CD8-positive, alpha-beta memory T cell (primary cell): ENCODE results near the gene AKAP8L. TPM values are rescaled to one million over a fixed set of nuclear protein-coding genes. Genes with fewer than 3 reads are reported as not detected.
A peak's percentile ranks its signal among the peaks of the same experiment; 100 is the strongest.
"Not testable (repeated sequence)": the region's sequence is repeated elsewhere in the genome, so short reads cannot be mapped to it uniquely, and the experiment has no call there.

Experiments
- CTCF ChIA-PET: fragments of 350-600 bp; sonication (Branson Sonifier 250); formaldehyde crosslinking; loops from one replicate; lab custom pipeline; 2021; ENCODE audit warnings: antibody characterized with exemption; lab: Charles Lee
- POLR2A ChIA-PET: fragments of 350-600 bp; sonication (Branson Sonifier 250); formaldehyde crosslinking; loops from one replicate; lab custom pipeline; 2021; ENCODE audit warnings: antibody characterized with exemption; lab: Charles Lee
- DNase-seq, 5 donors: peaks; one replicate each; pipeline versions ENCODE4 v3.0.0 to v3.0.0-alpha.2; 2020 to 2022; ENCODE audit warnings: mixed read lengths in 1 of 5
- H3K27ac ChIP-seq: one replicate; pipeline ENCODE4 v1.7.0; 2013; ENCODE audit warnings: low read depth, mild to moderate bottlenecking, low read length, moderate library complexity
- H3K27me3 ChIP-seq: 2 replicates; pipeline ENCODE4 v1.7.0; 2013; ENCODE audit warnings: low read length, mild to moderate bottlenecking; ENCODE audit not compliant: insufficient read depth, poor library complexity, severe bottlenecking
- H3K36me3 ChIP-seq: 2 replicates; pipeline ENCODE4 v1.7.0; 2013; ENCODE audit warnings: mild to moderate bottlenecking, low read length, moderate library complexity; ENCODE audit not compliant: insufficient read depth
- H3K4me1 ChIP-seq: 2 replicates; pipeline ENCODE4 v1.7.0; 2013; ENCODE audit warnings: mild to moderate bottlenecking, low read length, moderate library complexity; ENCODE audit not compliant: insufficient read depth
- H3K4me3 ChIP-seq: 2 replicates; pipeline ENCODE4 v1.7.0; 2013; ENCODE audit warnings: mild to moderate bottlenecking, low read length
- H3K9me3 ChIP-seq: 2 replicates; pipeline ENCODE4 v1.7.0; 2013; ENCODE audit warnings: mild to moderate bottlenecking, low read length
- H3K27ac Mint-ChIP-seq, 8 donors: one replicate each; pipeline ENCODE4 v1.8.0; 2020 to 2021; ENCODE audit warnings: mixed read lengths in 8 of 8, mild to moderate bottlenecking in 6 of 8, inconsistent platforms in 3 of 8, moderate library complexity in 3 of 8
- H3K27me3 Mint-ChIP-seq, 2 donors: one replicate each; pipeline ENCODE4 v1.8.0; 2020 to 2021; ENCODE audit warnings: mixed read lengths in 2 of 2, mild to moderate bottlenecking in 1 of 2, moderate library complexity in 1 of 2
- H3K36me3 Mint-ChIP-seq, 3 donors: one replicate each; pipeline ENCODE4 v1.8.0; 2020 to 2021; ENCODE audit warnings: mixed read lengths in 3 of 3, inconsistent platforms in 1 of 3, mild to moderate bottlenecking in 1 of 3
- H3K4me1 Mint-ChIP-seq, 3 donors: one replicate each; pipeline ENCODE4 v1.8.0; 2020 to 2021; ENCODE audit warnings: mixed read lengths in 3 of 3, inconsistent platforms in 1 of 3, mild to moderate bottlenecking in 1 of 3
- H3K4me3 Mint-ChIP-seq, 7 donors: one replicate each; pipeline ENCODE4 v1.8.0; 2020 to 2021; ENCODE audit warnings: mixed read lengths in 7 of 7, mild to moderate bottlenecking in 6 of 7, moderate library complexity in 4 of 7, inconsistent platforms in 2 of 7
- H3K9me3 Mint-ChIP-seq, 5 donors: one replicate each; pipeline ENCODE4 v1.8.0; 2020 to 2022; ENCODE audit warnings: mixed read lengths in 5 of 5, mild to moderate bottlenecking in 3 of 5, moderate library complexity in 2 of 5, inconsistent platforms in 1 of 5
- polyA plus RNA-seq: library from polyadenylated mRNA; unstranded; fragments of 300-500 nt; fragmentation: Illumina TruSeq; gene quantifications from one replicate; pipeline ENCODE4 v1.2.3, GENCODE V29; 2021
- total RNA-seq, 2 experiments: library from RNA; stranded (reverse); gene quantifications; one replicate each; pipeline ENCODE4 v1.2.3, GENCODE V29; 2021

Gene AKAP8L
- total and polyA plus RNA-seq, 3 experiments from 2014 or later: 69.8 to 74.9 (median 74.5) TPM

DNA sequence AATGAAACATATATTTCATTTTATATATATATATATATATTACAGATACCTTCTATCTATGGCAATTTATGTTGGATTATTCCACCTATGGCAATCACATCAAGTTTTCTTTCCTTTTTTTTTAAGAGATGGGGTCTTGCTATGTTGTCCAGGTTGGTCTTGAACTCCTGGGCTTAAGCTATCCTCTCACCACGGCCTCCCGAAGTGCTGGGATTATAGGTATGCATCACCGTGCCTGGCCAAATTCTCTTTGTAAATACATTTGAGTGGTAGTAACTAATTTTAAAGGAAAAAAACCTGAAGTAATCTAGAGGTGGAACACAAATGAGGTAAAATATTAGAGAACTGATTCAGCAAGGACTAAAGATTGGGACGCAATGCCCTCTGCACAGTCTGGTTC lies 64.9 kb downstream of the AKAP8L start:
- H3K4me3 Mint-ChIP-seq: no peak overlapping the region
- no peaks in the 10 kb centered on the region for H3K9me3 Mint-ChIP-seq
- no peak for DNase-seq
- H3K4me1 Mint-ChIP-seq: peaks cover 0 to 2% (median 0%) of the 10 kb centered on the region in 3 donors
- ChIA-PET CTCF (no interaction called here), POLR2A (no interaction called here)
- Histone ChIP-seq H3K36me3 (peaks cover 29% of the 10 kb centered on the region), H3K27ac (no peak overlapping the region), H3K4me1 (no peaks in the 10 kb centered on the region), H3K27me3 (no peaks in the 10 kb centered on the region), H3K9me3 (no peaks in the 10 kb centered on the region), H3K4me3 (no peak overlapping the region)
- H3K27me3 Mint-ChIP-seq: no peaks in the 10 kb centered on the region
- peaks cover 10 to 49% (median 15%) of the 10 kb centered on the region in 3 donors for H3K36me3 Mint-ChIP-seq
- peak overlapping the region in 1 of 8 donors; percentile 50 for H3K27ac Mint-ChIP-seq

DNA sequence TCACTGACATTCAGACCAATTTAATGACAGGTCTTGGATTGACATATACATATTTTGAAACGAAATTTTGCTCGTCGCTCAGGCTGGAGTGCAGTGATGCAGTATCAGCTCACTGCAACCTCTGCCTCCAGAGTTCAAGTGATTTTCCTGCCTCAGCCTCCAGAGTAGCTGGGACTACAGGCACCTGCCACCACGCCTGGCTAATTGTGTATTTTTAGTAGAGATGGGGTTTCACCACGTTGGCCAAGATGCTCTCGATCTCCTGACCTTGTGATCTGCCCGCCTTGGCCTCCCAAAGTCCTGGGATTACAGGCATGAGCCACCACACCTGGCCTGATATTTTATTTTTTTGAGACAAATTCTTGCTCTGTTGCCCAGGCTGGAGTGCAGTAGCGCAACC lies 66.3 kb downstream of the AKAP8L start:
- POLR2A ChIA-PET: not testable (repeated sequence)
- peak overlapping the region in 1 of 8 donors; percentile 14 for H3K27ac Mint-ChIP-seq

DNA sequence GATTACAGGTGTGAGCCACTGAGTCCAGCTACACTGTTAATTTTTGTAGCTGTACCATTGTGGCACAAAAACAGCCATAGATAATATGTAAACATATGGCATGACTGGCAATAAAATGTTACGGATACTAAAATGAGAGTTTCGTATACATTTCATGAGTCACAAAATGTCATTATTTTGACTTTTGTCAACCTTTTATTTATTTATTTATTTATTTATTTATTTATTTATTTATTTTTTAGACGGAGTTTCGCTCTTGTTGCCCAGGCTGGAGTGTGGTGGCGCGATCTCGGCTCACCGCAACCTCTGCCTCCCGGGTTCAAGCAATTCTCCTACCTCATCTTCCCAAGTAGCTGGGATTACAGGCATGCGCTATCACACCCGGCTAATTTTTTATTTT lies 77.5 kb downstream of the AKAP8L start:
- DNase-seq, H3K4me1 ChIP-seq, POLR2A ChIA-PET, H3K27ac Mint-ChIP-seq, H3K36me3 ChIP-seq, H3K27ac ChIP-seq, H3K4me1 Mint-ChIP-seq, H3K27me3 ChIP-seq, H3K9me3 Mint-ChIP-seq, CTCF ChIA-PET, H3K4me3 Mint-ChIP-seq, H3K9me3 ChIP-seq, H3K4me3 ChIP-seq, H3K27me3 Mint-ChIP-seq: not testable (repeated sequence)
- H3K36me3 Mint-ChIP-seq: peaks cover 0 to 16% (median 1%) of the 10 kb centered on the region in 3 donors

More for the DNA sequence above, 66.3 kb downstream of the AKAP8L start:
- H3K4me1 ChIP-seq, H3K27me3 ChIP-seq, H3K4me1 Mint-ChIP-seq, H3K4me3 Mint-ChIP-seq, H3K9me3 Mint-ChIP-seq, H3K9me3 ChIP-seq, H3K27me3 Mint-ChIP-seq, DNase-seq, CTCF ChIA-PET, H3K27ac ChIP-seq, H3K4me3 ChIP-seq: not testable (repeated sequence)
- peaks cover 16% of the 10 kb centered on the region for H3K36me3 ChIP-seq
- H3K36me3 Mint-ChIP-seq: peaks cover 0 to 35% (median 9%) of the 10 kb centered on the region in 3 donors

DNA sequence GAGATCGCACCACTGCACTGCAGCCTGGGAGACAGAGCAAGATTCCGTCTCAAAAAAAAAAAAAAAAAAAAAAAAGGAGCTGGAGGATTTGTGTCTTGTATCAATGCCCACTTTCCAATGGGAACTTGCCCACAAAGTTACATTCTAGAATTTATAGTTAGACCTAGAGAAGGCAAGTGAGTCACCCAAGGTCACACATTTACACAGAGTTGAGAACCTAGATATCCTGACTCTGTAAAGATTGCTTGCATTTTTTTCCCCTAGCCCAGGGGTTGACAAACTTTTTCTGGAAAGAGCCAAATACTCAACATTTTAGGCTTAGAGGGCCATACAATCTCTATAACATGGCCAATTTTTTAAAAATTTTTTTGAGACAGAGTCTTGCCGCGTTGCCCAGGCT lies 78.7 kb downstream of the AKAP8L start:
- H3K9me3 ChIP-seq: no peaks in the 10 kb centered on the region
- no peaks in the 10 kb centered on the region for H3K27me3 ChIP-seq
- no peak overlapping the region for H3K4me3 ChIP-seq
- H3K27ac ChIP-seq: no peak overlapping the region
- ChIA-PET CTCF (no interaction called here), POLR2A (no interaction called here)
- H3K36me3 ChIP-seq: no peaks in the 10 kb centered on the region
- Mint-ChIP-seq H3K9me3 (no peaks in the 10 kb centered on the region), H3K36me3 (peaks cover 0 to 10% (median 1%) of the 10 kb centered on the region in 3 donors), H3K4me1 (no peaks in the 10 kb centered on the region), H3K27ac (no peak overlapping the region), H3K4me3 (no peak overlapping the region), H3K27me3 (no peaks in the 10 kb centered on the region)
- no peaks in the 10 kb centered on the region for H3K4me1 ChIP-seq
- no peak for DNase-seq

DNA sequence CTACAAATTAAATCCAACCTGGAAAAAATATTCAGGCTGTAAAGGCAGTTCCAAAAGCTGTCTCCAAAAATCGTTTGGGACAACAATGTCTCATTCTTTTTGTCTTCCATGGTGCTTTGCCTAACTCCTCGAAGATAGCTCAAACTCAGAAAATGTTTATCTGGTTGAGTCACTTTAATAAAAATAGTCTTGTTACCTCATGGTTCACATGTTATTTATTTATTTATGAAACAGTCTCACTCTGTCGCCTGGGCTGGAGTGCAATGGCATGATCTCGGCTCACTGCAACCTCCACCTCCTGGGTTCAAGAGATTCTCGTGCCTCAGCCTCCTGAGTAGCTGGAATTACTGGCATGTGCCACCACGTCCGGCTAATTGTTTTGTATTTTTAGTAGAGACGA lies 81.6 kb downstream of the AKAP8L start:
- peak overlapping the region; percentile 16 for H3K27ac ChIP-seq
- H3K27me3 ChIP-seq: no peaks in the 10 kb centered on the region
- H3K4me1 Mint-ChIP-seq: peaks cover 5 to 15% (median 5%) of the 10 kb centered on the region in 3 donors
- no peak for DNase-seq
- H3K36me3 Mint-ChIP-seq: peaks cover 0 to 3% (median 1%) of the 10 kb centered on the region in 3 donors
- ChIA-PET POLR2A (interaction anchor here (0.8 kb wide), 1 partner anchor 41 kb away, joined by 3 read pairs; no protein-coding TSS in a partner anchor), CTCF (interaction anchor here (1.4 kb wide), 1 partner anchor 41 kb away, joined by 3 read pairs; no protein-coding TSS in a partner anchor)
- no peak overlapping the region for H3K27ac Mint-ChIP-seq
- H3K9me3 ChIP-seq: no peaks in the 10 kb centered on the region
- peaks cover 0 to 1% of the 10 kb centered on the region in 2 donors for H3K27me3 Mint-ChIP-seq
- no peak overlapping the region for H3K4me3 ChIP-seq
- no peaks in the 10 kb centered on the region for H3K36me3 ChIP-seq
- no peak overlapping the region for H3K4me3 Mint-ChIP-seq
- no peaks in the 10 kb centered on the region for H3K9me3 Mint-ChIP-seq
- peaks cover 6% of the 10 kb centered on the region for H3K4me1 ChIP-seq

DNA sequence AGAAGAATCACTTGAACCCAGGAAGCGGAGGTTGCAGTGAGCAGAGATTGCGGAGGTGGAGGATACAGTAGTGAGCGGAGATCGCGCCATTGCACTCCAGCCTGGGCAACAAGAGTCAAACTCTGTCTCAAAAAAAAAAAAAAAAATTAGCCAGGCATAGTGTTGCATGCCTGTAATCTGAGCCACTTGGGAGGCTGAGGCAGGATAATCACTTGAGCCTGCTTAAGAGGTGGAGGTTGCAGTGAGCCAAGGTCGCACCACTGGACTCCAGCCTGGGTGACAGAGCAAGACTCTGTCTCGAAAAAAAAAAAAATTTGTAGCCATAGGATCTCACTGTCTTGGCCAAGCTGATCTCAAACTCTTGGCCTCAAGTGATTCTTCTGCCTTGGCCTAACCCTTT lies 82.8 kb downstream of the AKAP8L start:
- Mint-ChIP-seq H3K4me3 (peak overlapping the region in 1 of 7 donors; percentile 50), H3K4me1 (peaks cover 6 to 19% (median 6%) of the 10 kb centered on the region in 3 donors), H3K27ac (peak overlapping the region in 1 of 8 donors; percentile 40)
- H3K4me3 ChIP-seq, CTCF ChIA-PET, H3K4me1 ChIP-seq, H3K27ac ChIP-seq, POLR2A ChIA-PET, H3K9me3 Mint-ChIP-seq, H3K27me3 Mint-ChIP-seq, H3K9me3 ChIP-seq, H3K36me3 ChIP-seq, DNase-seq, H3K36me3 Mint-ChIP-seq, H3K27me3 ChIP-seq: not testable (repeated sequence)

DNA sequence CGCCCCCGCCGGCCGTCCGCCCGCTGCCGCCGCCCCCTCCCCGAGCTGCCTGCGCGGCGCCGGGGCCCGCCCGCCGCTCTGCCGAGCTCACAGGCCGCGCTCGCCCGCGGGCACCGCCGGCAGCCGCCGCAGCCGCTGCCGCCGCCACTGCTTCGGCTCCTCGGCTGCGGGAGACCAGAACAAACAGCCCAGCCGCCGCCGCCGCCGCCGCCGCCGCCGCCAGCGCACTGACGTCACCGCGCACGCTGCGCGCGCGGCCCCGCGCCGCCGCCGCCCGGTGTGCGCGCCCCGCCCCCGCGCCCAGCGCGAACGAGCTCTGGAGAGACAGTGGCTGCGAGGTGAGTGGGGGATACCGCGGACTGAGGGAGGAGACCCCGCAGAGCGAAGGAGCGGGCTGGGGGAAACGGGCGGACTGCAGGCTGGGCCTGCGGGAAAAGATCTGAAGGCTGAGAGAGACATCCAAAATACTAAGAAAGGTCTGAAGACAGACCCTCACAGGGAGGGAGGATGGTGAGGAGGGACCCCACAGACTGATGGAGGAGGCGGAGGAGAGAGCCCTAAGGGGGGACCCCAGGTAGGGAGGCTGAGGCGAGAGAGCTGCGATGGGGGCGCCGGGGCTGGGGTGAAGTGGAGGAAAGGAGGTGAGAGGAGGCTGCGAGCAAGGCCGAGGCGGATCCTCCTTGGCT lies 86.3 kb downstream of the AKAP8L start, which contains the start of gene BRD4:
Gene BRD4, minus strand, starts transcription at position 229 of the 686 bp plus-strand sequence. CDS start 59,440 bp downstream, outside the sequence.
- no peaks in the 10 kb centered on the region for H3K9me3 Mint-ChIP-seq
- Histone ChIP-seq H3K27me3 (no peaks in the 10 kb centered on the region), H3K27ac (peak within 1 kb of the TSS; percentile 80), H3K9me3 (no peaks in the 10 kb centered on the region), H3K36me3 (no peaks in the 10 kb centered on the region), H3K4me3 (peak within 1 kb of the TSS; percentile 80), H3K4me1 (peaks cover 37% of the 10 kb centered on the region)
- H3K4me1 Mint-ChIP-seq: peaks cover 38 to 54% (median 41%) of the 10 kb centered on the region in 3 donors
- peaks cover 0 to 15% (median 3%) of the 10 kb centered on the region in 3 donors for H3K36me3 Mint-ChIP-seq
- POLR2A ChIA-PET: interaction anchor here (0.5 to 2.3 kb wide), 2 partner anchors 46 to 102 kb away, joined by 3 to 20 read pairs; partner anchors contain the start of gene AKAP8
- CTCF ChIA-PET: interaction anchor here (1.3 kb wide), 2 partner anchors 46 to 86 kb away, joined by 4 to 5 read pairs; partner anchors contain the start of gene AKAP8L
- peak; percentile 68 to 85 (median 72) for DNase-seq
- H3K27ac Mint-ChIP-seq: peak within 1 kb of the TSS; percentile 92 to 98 (median 96)
- H3K4me3 Mint-ChIP-seq: peak within 1 kb of the TSS; percentile 91 to 98 (median 97)
- peaks cover 0 to 4% of the 10 kb centered on the region in 2 donors for H3K27me3 Mint-ChIP-seq
